ENCODE data around the gene RCSD1. TPM values are rescaled to one million over a fixed set of nuclear protein-coding genes. Genes with fewer than 3 reads are reported as not detected.

The RCSD1 gene
- total RNA-seq, 1 donor from 2014 or later = 32.7 TPM

DNA sequence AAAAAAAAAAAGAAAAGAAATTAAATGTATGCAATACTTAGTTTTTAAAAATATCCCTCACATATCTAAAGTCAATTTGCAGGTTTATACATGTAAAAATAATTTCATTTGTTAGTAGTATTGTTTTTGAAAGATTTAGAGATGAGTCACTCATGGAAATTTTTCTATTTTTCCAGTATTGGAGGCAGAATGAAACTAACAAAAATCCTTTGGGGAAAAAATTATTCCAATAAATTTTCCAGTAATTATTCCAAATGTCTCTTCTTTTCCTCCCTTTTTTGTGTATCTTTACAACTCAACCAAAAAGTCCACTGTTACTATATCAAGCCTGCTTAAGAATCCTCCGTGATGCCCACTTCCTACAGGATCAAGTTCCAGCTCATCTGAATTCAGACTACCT lies 121.6 kb downstream of the RCSD1 start:
- no peak for DNase-seq (ENCODE audit: low spot score)
- intact Hi-C loops (cut with DNase I) = loop anchor here (5.0 kb wide), 1 partner anchor 41 kb away; no protein-coding TSS in a partner anchor

DNA sequence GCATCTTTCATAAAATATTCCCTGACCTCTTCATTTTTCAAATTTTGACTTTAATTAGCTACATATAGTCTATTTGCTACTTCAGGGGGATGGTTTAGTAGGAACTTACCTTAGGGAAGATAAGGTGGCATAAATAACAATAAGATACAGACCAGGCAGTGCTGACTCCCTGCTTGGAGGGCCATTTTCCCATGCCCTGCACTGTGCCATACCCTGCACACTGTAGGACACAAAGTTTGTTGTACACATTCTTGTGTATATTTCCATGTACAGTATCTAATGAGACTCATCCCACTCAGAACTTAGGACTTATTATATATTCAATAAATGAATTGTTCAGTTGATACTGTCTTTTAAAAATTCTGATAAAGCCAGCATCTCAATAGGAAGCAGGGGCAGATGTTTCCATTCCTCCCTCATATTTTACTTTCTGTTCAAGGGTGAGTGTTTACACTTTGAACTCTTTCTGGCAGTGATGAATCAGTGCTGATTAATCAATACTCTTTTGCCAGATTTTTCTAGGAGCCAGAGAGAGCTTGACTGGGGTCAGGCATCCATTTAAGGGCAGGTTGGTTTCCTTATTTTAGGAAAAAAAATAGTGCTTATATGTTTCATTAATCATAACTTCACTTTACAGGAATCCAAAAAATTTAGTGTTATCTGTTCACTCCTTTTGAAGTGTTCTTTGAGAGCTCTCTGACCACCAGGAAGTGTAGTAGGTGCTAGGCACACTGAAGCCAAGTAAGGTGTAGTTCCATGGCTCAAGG lies 122.4 kb downstream of the RCSD1 start:
- intact Hi-C loops (cut with DNase I) = loop anchor here (5.0 kb wide), 1 partner anchor 40 kb away; no protein-coding TSS in a partner anchor
- DNase-seq (ENCODE audit: low spot score) = no peak

- intact Hi-C loops (cut with DNase I) = no loop called here
- DNase-seq (ENCODE audit: low spot score) = no peak
Observed at GRCh38 chr1:167755654-167756053, 125.6 kb downstream of the RCSD1 start.

Other genes starting within 250 kb of the RCSD1 start
- 0.57 TPM for gene CD247, start 111.7 kb upstream of the RCSD1 start, total RNA-seq
- gene CREG1, start 76.5 kb upstream of the RCSD1 start, total RNA-seq = 60.1 TPM
- gene MPZL1, start 91.8 kb downstream of the RCSD1 start, total RNA-seq = 35.7 TPM

Measured in cardiac septum (tissue), 1 donor.